HCT116 (cell line): ENCODE data around the gene CXCR4. TPM values are rescaled to one million over a fixed set of nuclear protein-coding genes. Genes with fewer than 3 reads are reported as not detected.

Experiments used
- ATAC-seq: fragments of 200-7000 bp; cut with Tn5 transposase; 2 replicates; pipeline ENCODE4 v1.9.1; 2020; ENCODE audit warnings: mild to moderate bottlenecking, moderate library complexity
- BruUV-seq: library from RNA; stranded (reverse); fragments of 400-500 nt; replicated peaks from 2 replicates; lab custom pipeline; 2021; lab: Mats Ljungman, UMichigan
- CTCF ChIA-PET: fragments of 300-600 bp; sonication (Branson Sonifier 250); formaldehyde crosslinking; loops from one replicate; lab custom pipeline; 2021; ENCODE audit warnings: antibody characterized with exemption; lab: Charles Lee
- POLR2A ChIA-PET: fragments of 300-600, 350-600 bp; sonication (Branson Sonifier 250); formaldehyde crosslinking; loops from one replicate; lab custom pipeline; 2021; ENCODE audit warnings: antibody characterized with exemption; lab: Charles Lee
- RAD21 ChIA-PET, 2 experiments: fragments of 300-600 bp; sonication (Branson Sonifier 250); formaldehyde crosslinking; loops; one replicate each; lab custom pipeline; 2023; ENCODE audit warnings: low total read pairs in 2 of 2; ENCODE audit not compliant: uncharacterized antibody in 2 of 2, unreplicated experiment in 2 of 2, low non-redundant PET in 1 of 2; lab: Charles Lee
- DNase-seq: peaks from one replicate; pipeline ENCODE4 v3.0.0-alpha.2; 2010; ENCODE audit warnings: low read depth, low spot score
- H2AFZ ChIP-seq: fragments of 200-600 bp; shearing (Covaris generic), sonication (generic); 2 replicates; pipeline ENCODE4 v1.6.1; 2017; ENCODE audit warnings: low read depth, mixed run types, mixed read lengths, antibody characterized with exemption, low read length; ENCODE audit not compliant: poor library complexity, severe bottlenecking
- H3K27ac ChIP-seq: 2 replicates; pipeline ENCODE4 v1.5.1; 2012; ENCODE audit warnings: low read depth, low read length
- H3K27me3 ChIP-seq: fragments of 200-600 bp; sonication (generic); 2 replicates; pipeline ENCODE4 v1.6.1; 2016; ENCODE audit warnings: mixed run types, low read length, mixed read lengths; ENCODE audit not compliant: insufficient read depth
- H3K36me3 ChIP-seq, 2 experiments: fragments of 200-500 bp in 1 of 2; fragments of 200-600 bp in 1 of 2; sonication (Bioruptor generic) in 1 of 2; sonication (generic) in 1 of 2; 2 replicates each; pipeline versions ENCODE4 v1.5.1 to v1.6.1; 2014 to 2016; ENCODE audit warnings: low read length in 2 of 2, inconsistent platforms in 1 of 2, mixed read lengths in 1 of 2, mixed run types in 1 of 2; ENCODE audit not compliant: insufficient read depth in 2 of 2, control insufficient read depth in 1 of 2
- H3K4me1 ChIP-seq, 2 experiments: fragments of 200-600 bp in 1 of 2; sonication (generic) in 1 of 2; 2 replicates each; pipeline versions ENCODE4 v1.5.1 to v1.6.1; 2012 to 2017; ENCODE audit warnings: low read length in 2 of 2, inconsistent platforms in 1 of 2, mild to moderate bottlenecking in 1 of 2, mixed read lengths in 1 of 2, mixed run types in 1 of 2, moderate library complexity in 1 of 2; ENCODE audit not compliant: insufficient read depth in 2 of 2, control insufficient read depth in 1 of 2
- H3K4me2 ChIP-seq: fragments of 200-600 bp; sonication (generic); 2 replicates; pipeline ENCODE4 v1.6.1; 2017; ENCODE audit warnings: mixed run types, low read length, mixed read lengths
- H3K4me3 ChIP-seq, 2 experiments: fragments of 200-600 bp in 1 of 2; sonication (generic) in 1 of 2; replicated peaks in 1 of 2; 2 replicates each; pipeline ENCODE4 v1.5.1; 2011 to 2016; ENCODE audit warnings: low read length in 2 of 2, control low read depth in 1 of 2, low read depth in 1 of 2, mild to moderate bottlenecking in 1 of 2, mixed read lengths in 1 of 2, mixed run types in 1 of 2
- H3K79me2 ChIP-seq: fragments of 200-600 bp; sonication (generic); 2 replicates; pipeline ENCODE4 v1.6.1; 2017; ENCODE audit warnings: mild to moderate bottlenecking, mixed run types, low read length, moderate library complexity, mixed read lengths; ENCODE audit not compliant: insufficient read depth
- H3K9ac ChIP-seq: fragments of 200-600 bp; sonication (generic); 2 replicates; pipeline ENCODE4 v1.6.1; 2016; ENCODE audit warnings: low read length, mixed read lengths
- H3K9me2 ChIP-seq: fragments of 200-600 bp; sonication (generic), shearing (Covaris generic); 2 replicates; pipeline ENCODE4 v1.6.1; 2017; ENCODE audit warnings: mixed run types, mild to moderate bottlenecking, moderate library complexity; ENCODE audit not compliant: insufficient read depth
- H3K9me3 ChIP-seq, 2 experiments: fragments of 200-500 bp in 1 of 2; fragments of 200-600 bp in 1 of 2; sonication (Bioruptor generic) in 1 of 2; sonication (generic) in 1 of 2; 2 replicates each; pipeline ENCODE4 v1.6.1; 2014 to 2017; ENCODE audit warnings: low read length in 2 of 2, mixed read lengths in 2 of 2, inconsistent platforms in 1 of 2, low read depth in 1 of 2, mild to moderate bottlenecking in 1 of 2, mixed run types in 1 of 2, moderate library complexity in 1 of 2; ENCODE audit not compliant: control insufficient read depth in 1 of 2, insufficient read depth in 1 of 2
- H4K20me1 ChIP-seq: fragments of 200-600 bp; sonication (generic), shearing (Covaris generic); 2 replicates; pipeline ENCODE4 v1.6.1; 2017; ENCODE audit warnings: mixed run types, mild to moderate bottlenecking, moderate library complexity; ENCODE audit not compliant: insufficient read depth
- ATF3 ChIP-seq: IDR thresholded peaks from 2 replicates; pipeline ENCODE4 v1.6.1; 2012
- CBX3 ChIP-seq: IDR thresholded peaks from 2 replicates; pipeline ENCODE4 v1.6.1; 2012; ENCODE audit warnings: low read depth
- CEBPB ChIP-seq: IDR thresholded peaks from 2 replicates; pipeline ENCODE4 v1.6.1; 2012; ENCODE audit warnings: low read depth
- EZH2 ChIP-seq: fragments of 200-600 bp; sonication (generic); IDR thresholded peaks from 2 replicates; pipeline ENCODE4 v1.6.1; 2017; ENCODE audit warnings: antibody characterized with exemption, mixed run types
- FOSL1 ChIP-seq: IDR thresholded peaks from 2 replicates; pipeline ENCODE4 v1.6.1; 2012; ENCODE audit warnings: low read depth
- RAD21 ChIP-seq: IDR thresholded peaks from 2 replicates; pipeline ENCODE4 v1.6.1; 2012; ENCODE audit warnings: low read depth, mild to moderate bottlenecking
- SP1 ChIP-seq: IDR thresholded peaks from 2 replicates; pipeline ENCODE4 v1.6.1; 2012; ENCODE audit warnings: low read depth
- TCF7L2 ChIP-seq: IDR thresholded peaks from 2 replicates; pipeline ENCODE4 v1.7.0; 2011; ENCODE audit warnings: borderline replicate concordance, inconsistent platforms; ENCODE audit not compliant: insufficient read depth, insufficient read length; ENCODE audit errors: extremely low read depth
- intact Hi-C: fragments of 100-400 bp; cut with micrococcal nuclease; formaldehyde crosslinking; loops from 2 replicates; pipeline ENCODE4 v1.10.0; 2022
- total RNA-seq: library from RNA; stranded (reverse); gene quantifications from one replicate; pipeline ENCODE4 v1.2.1, GENCODE V29; 2021; ENCODE audit not compliant: unreplicated experiment

The CXCR4 gene
- total RNA-seq, 1 experiment from 2014 or later = 1.3 TPM

GRCh38 chr2:136129601-136130000 is 11.7 kb upstream of the CXCR4 start:
- ATAC-seq (no peak), DNase-seq (no peak)
- no peak overlapping the region for H2AFZ ChIP-seq
- intact Hi-C loops = loop anchor here (10.0 kb wide), 1 partner anchor 245 kb away; no protein-coding TSS in a partner anchor
- BruUV-seq = no TSS peak
- TF ChIP-seq CBX3 (no peak), TCF7L2 (no peak), EZH2 (no peak), SP1 (no peak), CEBPB (no peak), ATF3 (no peak)
- no peaks in the 10 kb centered on the region for H3K79me2 ChIP-seq
- no peaks in the 10 kb centered on the region for H3K9me2 ChIP-seq
- ChIA-PET CTCF (no interaction called here), RAD21 (no interaction called here), POLR2A (no interaction called here)
- no peak overlapping the region for H3K4me3 ChIP-seq
- H3K9ac ChIP-seq = no peak overlapping the region
- no peak overlapping the region; the same call in 1 of the 2 replicates for H3K4me2 ChIP-seq
- H3K4me1 ChIP-seq = peaks cover 0 to 20% of the 10 kb centered on the region in 2 experiments; a peak in 1 of 4 replicates
- H3K27me3 ChIP-seq = peaks cover 26% of the 10 kb centered on the region
- no peaks in the 10 kb centered on the region for H3K9me3 ChIP-seq
- no peak overlapping the region for H3K27ac ChIP-seq
- no peaks in the 10 kb centered on the region for H4K20me1 ChIP-seq
- no peaks in the 10 kb centered on the region for H3K36me3 ChIP-seq

GRCh38 chr2:136128905-136129304 is 11.0 kb upstream of the CXCR4 start:
- no peaks in the 10 kb centered on the region for H3K9me3 ChIP-seq
- TF ChIP-seq TCF7L2 (no peak), RAD21 (no peak), CEBPB (no peak), FOSL1 (no peak; the same call in 1 of the 2 replicates)
- no peak for DNase-seq
- H3K27ac ChIP-seq = no peak overlapping the region
- no peaks in the 10 kb centered on the region for H4K20me1 ChIP-seq
- peak overlapping the region; percentile 27; the same call in 1 of the 2 replicates for H3K4me2 ChIP-seq
- H3K36me3 ChIP-seq = no peaks in the 10 kb centered on the region
- ATAC-seq = peak; percentile 77; the same call in 1 of the 2 replicates
- H3K27me3 ChIP-seq = peaks cover 29% of the 10 kb centered on the region; the same call in 1 of the 2 replicates
- POLR2A ChIA-PET = no interaction called here
- RAD21 ChIA-PET = no interaction called here
- CTCF ChIA-PET = no interaction called here
- peaks cover 0 to 20% of the 10 kb centered on the region in 2 experiments; a peak in 1 of 4 replicates for H3K4me1 ChIP-seq
- no peaks in the 10 kb centered on the region for H3K9me2 ChIP-seq
- no peaks in the 10 kb centered on the region for H3K79me2 ChIP-seq
- H3K4me3 ChIP-seq = no peak overlapping the region
- no TSS peak for BruUV-seq
- no peak overlapping the region for H2AFZ ChIP-seq
- no peak overlapping the region for H3K9ac ChIP-seq
- intact Hi-C loops = loop anchor here (10.0 kb wide), 1 partner anchor 246 kb away; no protein-coding TSS in a partner anchor
